ENCODE results near the gene EPS8L1.

Gene EPS8L1

DNA sequence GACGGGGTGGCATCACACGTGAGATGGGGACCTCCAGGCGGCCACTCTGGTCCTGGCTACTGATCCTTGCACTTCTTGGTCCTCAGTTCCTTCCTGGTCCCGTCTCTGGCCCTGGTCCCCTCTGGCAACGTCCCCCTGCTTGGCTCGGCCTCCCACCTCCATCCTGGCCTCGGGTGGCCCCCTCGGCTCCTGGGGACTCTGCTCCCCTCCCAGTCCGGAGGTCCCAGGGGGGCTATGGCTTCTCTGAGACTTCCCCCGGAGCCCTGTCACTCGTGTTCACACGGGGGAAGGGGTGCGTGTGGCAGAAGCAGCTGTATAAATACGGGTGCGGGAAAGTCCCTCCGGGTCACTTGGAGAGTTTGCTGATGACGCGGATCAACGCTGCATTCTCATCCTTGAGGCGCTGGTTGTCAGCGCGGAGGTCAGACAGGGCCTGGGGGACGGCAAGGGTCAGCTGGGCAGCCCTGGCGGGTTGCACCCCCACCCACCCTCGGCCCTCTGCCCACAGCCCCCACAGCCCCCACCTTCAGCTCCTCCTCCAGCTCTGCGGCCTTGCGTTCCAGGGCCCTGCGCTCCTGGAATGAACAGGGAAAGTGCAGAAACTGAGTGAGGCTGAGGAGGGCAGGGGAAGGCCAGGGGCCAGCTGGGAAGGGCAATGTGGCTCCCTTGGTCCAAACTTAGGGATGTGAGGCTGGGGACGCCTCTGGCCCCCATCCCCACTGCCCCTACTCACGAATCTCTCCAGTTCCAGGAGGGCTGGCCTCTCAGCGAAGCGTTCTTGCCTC, 15.6 kb downstream of the EPS8L1 start:
- H3K4me3 ChIP-seq (ENCODE audit: low read length): no peak overlapping the region
- no peak for DNase-seq (ENCODE audit: low read depth)
- TF ChIP-seq, protein P1, sequence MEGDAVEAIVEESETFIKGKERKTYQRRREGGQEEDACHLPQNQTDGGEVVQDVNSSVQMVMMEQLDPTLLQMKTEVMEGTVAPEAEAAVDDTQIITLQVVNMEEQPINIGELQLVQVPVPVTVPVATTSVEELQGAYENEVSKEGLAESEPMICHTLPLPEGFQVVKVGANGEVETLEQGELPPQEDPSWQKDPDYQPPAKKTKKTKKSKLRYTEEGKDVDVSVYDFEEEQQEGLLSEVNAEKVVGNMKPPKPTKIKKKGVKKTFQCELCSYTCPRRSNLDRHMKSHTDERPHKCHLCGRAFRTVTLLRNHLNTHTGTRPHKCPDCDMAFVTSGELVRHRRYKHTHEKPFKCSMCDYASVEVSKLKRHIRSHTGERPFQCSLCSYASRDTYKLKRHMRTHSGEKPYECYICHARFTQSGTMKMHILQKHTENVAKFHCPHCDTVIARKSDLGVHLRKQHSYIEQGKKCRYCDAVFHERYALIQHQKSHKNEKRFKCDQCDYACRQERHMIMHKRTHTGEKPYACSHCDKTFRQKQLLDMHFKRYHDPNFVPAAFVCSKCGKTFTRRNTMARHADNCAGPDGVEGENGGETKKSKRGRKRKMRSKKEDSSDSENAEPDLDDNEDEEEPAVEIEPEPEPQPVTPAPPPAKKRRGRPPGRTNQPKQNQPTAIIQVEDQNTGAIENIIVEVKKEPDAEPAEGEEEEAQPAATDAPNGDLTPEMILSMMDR (conservative IDR thresholded peaks at IDR 0.05; ENCODE audit: low read length): no peak

DNA sequence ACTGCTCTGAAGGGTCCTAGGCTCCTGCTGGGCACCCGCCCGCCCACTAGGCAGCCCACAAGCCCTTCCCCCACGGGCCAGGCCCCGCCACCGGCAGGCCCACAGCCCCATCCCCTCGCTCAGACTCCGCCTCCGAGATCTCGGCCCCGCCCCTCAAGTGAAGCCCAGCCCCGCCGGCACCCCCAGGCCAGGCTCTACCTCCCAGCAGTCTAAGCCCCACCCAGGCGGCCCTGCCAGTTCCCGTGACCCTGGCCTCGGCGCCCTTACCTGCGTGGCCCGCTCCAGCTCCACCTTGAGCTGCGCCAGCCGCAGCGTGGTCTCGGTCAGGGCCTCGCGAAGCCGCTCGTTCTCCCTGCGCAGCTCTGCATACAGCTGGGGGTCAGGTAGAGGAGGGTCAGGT, 16.3 kb downstream of the EPS8L1 start:
- TF ChIP-seq, protein P1 (conservative IDR thresholded peaks at IDR 0.05; ENCODE audit: low read length): no peak
- no peak overlapping the region for H3K4me3 ChIP-seq (ENCODE audit: low read length)
- no peak for DNase-seq (ENCODE audit: low read depth)

DNA sequence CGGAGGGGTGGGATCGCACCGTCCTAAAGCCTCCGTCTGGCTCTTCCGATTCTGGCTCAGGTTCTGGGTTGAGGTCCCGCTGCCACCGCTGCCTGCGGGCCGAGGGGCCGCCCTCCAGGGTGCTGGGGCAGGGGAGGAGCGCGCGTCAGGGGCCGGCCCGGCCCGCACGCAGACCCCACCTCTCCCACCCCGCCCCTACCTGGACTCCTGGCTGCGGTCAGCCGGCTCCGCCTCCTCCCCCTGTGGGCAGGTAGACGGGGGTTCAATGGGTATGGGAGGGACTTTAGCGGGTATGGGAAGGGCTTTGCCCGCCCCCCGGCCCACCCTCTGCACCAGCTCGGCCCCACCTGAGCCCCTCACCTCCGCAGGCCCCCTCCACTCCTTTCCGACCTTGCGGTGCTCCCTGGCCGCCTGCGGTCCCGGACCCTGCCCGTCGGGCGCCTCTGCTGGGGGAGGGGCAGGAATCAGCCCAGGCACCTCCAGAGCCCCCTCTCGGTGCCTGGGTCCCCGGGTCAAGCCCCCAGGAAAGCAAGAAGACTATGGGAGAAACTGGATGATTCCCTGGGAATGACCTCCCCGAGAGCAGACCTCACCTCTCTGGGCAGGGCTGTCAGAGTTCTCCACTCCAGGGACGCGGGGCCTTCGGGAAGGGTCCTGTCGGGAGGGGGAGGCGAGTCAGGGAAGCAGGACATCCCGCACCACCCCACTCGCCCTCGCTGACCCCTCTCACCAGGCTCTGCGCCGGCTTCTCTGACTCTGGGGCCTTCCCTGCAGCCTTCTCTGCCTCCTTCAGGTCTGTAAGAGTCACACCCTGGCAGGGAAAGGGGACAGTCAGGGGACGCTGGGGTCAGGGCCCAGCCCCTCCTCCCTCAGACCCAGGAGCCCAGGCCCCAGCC, 17.0 kb downstream of the EPS8L1 start:
- no peak overlapping the region for H3K4me3 ChIP-seq (ENCODE audit: low read length)

DNA sequence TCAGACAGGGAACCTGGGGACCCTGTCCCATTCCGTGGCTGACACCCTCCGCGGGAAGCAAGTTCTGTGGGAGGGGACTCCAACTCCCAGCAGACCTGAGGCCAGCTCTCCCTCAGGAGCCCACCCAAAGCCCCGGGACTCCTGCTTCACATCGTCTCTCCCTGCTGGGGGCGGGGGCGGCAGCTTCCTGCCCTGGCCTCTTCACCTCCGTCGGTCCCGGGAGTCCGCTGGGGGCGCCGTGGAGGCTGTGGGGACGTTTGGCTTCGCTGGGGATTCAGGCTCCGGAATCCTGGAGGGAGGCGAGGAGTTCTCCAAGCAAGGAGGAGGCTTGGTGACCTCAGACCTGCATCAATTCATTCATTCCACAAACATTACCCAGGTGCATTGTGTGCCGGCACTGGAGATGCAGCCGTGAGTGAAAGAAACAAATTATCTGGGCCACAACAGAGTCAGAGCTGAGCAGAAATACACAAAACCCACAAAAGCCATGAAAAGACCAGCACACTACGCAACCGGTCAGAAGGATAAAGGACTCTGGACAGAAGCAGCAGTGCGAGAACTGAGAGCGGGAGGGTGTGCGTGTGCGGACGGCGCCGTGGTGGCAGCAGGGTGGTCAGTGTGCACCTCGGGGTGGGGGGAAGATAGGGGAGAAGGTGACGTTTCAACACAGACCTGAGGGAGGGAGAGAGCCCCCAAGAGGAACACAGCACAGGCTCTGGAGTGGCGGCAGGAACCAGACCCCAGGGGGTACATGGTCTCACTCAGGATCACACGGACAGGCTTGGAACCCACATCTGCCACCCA, 19.0 kb downstream of the EPS8L1 start:
- TF ChIP-seq, protein P1 (conservative IDR thresholded peaks at IDR 0.05; ENCODE audit: low read length): no peak
- DNase-seq (ENCODE audit: low read depth): no peak
- no peak overlapping the region for H3K4me3 ChIP-seq (ENCODE audit: low read length)

More for the DNA sequence above, 17.0 kb downstream of the EPS8L1 start:
- TF ChIP-seq, protein P1 (conservative IDR thresholded peaks at IDR 0.05; ENCODE audit: low read length): no peak
- no peak for DNase-seq (ENCODE audit: low read depth)

DNA sequence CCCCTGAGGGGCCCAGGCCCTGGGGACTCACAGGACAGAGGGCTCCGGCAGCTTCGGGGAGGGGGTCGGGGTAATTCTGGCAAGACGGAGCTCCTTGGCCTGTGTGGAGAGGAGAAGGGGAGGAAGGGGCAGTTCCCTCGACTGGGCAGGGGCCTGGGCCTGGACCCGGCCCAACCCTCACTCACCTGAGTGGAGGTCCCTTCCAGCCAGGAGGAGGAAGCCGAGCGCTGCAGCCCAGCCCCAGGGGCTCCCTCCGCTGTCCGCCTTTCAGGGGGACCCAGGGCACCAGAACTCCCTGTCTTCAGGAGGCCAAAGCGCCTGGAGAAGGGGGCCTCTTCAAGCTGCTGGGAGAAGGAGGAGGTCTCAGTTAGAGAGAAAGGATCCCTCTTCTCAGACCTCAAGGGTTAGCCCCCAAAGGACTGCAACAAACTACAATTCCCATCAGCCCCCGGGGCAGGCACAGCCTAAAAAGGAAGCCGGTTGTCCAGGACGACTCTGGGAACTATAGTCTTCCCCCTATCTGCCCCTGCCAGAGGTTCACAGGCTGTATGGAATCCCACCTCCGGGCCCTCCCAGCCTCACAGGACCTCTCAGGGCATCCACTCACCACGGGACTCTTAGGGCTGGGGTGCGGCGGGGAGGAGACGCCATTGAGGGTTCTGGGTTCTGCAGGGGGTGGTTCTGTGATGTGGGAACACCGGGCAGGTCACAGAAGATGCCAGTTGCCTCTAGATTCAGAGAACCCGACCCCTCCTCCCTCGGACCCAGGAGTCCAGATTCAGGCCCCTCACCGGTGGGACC, 19.8 kb downstream of the EPS8L1 start:
- DNase-seq (ENCODE audit: low read depth): no peak
- H3K4me3 ChIP-seq (ENCODE audit: low read length): no peak overlapping the region
- TF ChIP-seq, protein P1 (conservative IDR thresholded peaks at IDR 0.05; ENCODE audit: low read length): no peak

DNA sequence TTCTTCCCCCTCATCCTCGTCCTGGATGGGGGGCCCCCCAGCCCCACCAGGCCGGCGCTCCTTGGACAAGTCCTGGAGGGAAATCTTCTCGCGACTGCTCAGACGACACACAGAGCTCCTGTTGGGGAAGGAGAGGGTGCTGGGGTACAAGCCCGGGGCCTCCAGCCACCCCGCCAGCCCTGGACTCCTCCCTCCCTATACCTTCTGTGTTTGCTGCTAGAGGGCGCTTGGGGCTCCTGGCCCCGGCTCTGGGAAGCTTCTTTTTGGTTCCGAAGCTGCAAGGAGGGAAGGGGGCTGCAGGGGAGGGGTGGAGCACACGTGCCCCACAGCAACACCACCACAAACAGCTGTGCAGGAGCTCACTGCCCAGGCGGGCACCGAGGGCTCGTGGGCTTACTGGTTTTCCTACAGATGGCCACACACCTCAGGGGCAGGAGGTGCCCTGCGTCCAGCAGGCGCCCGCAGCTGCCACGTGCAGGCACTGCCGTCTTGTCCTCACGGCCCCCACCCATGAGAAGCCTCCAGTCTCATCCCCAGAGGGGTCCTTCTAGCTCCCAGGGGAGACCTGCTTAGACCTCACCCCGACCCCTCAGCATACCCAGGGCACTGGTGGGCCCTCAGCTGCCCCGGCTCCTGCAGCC, 20.5 kb downstream of the EPS8L1 start:
- H3K4me3 ChIP-seq (ENCODE audit: low read length): no peak overlapping the region
- no peak for DNase-seq (ENCODE audit: low read depth)
- TF ChIP-seq, protein P1 (conservative IDR thresholded peaks at IDR 0.05; ENCODE audit: low read length): no peak

All from AG10803 (cell line).